CD4-positive, alpha-beta T cell (primary cell): ENCODE measurements around the gene LGALS13. TPM values are rescaled to one million over a fixed set of nuclear protein-coding genes. Genes with fewer than 3 reads are reported as not detected.

ENCODE experiments used
- ATAC-seq: fragments of 200-7000 bp; cut with Tn5 transposase; one replicate; pipeline ENCODE4 v1.10.0; 2022; ENCODE audit warnings: mild to moderate bottlenecking; ENCODE audit not compliant: poor library complexity
- CTCF ChIA-PET: fragments of 350-600 bp; sonication (Branson Sonifier 250); formaldehyde crosslinking; loops from one replicate; lab custom pipeline; 2021; ENCODE audit warnings: antibody characterized with exemption, inconsistent platforms; lab: Charles Lee
- POLR2A ChIA-PET: fragments of 350-600 bp; sonication (Branson Sonifier 250); formaldehyde crosslinking; loops from one replicate; lab custom pipeline; 2021; ENCODE audit warnings: antibody characterized with exemption, inconsistent platforms; lab: Charles Lee
- DNase-seq, 14 experiments: peaks; one replicate each; pipeline ENCODE4 v3.0.0-alpha.2; 2013 to 2020; ENCODE audit warnings: mixed read lengths in 2 of 14
- H3K27ac ChIP-seq, 2 donors: one replicate each; pipeline versions ENCODE4 v1.5.1 to v1.7.0; 2013; ENCODE audit warnings: low read length in 2 of 2, low read depth in 1 of 2, mild to moderate bottlenecking in 1 of 2
- H3K27me3 ChIP-seq, 2 experiments: 1 replicate in 1 of 2; 2 replicates in 1 of 2; pipeline versions ENCODE4 v1.6.1 to v1.7.0; 2013; ENCODE audit warnings: low read length in 2 of 2, control low read depth in 1 of 2, mild to moderate bottlenecking in 1 of 2, moderate library complexity in 1 of 2; ENCODE audit not compliant: insufficient read depth in 2 of 2, control insufficient read depth in 1 of 2
- H3K36me3 ChIP-seq: one replicate; pipeline ENCODE4 v1.6.1; 2013; ENCODE audit warnings: low read length, control low read depth; ENCODE audit not compliant: insufficient read depth
- H3K4me1 ChIP-seq: one replicate; pipeline ENCODE4 v1.6.1; 2013; ENCODE audit warnings: low read length, control low read depth; ENCODE audit not compliant: insufficient read depth
- H3K4me3 ChIP-seq: one replicate; pipeline ENCODE4 v1.5.1; 2013; ENCODE audit warnings: mild to moderate bottlenecking, low read length, moderate library complexity
- H3K9me3 ChIP-seq, 2 experiments: 1 replicate in 1 of 2; 2 replicates in 1 of 2; pipeline versions ENCODE4 v1.6.1 to v1.7.0; 2013; ENCODE audit warnings: low read length in 2 of 2, mild to moderate bottlenecking in 2 of 2, control low read depth in 1 of 2, moderate library complexity in 1 of 2; ENCODE audit not compliant: control insufficient read depth in 1 of 2, insufficient read depth in 1 of 2
- H3K27ac Mint-ChIP-seq: one replicate; pipeline ENCODE4 v1.8.0; 2020; ENCODE audit warnings: mixed read lengths
- H3K27me3 Mint-ChIP-seq: one replicate; pipeline ENCODE4 v1.8.0; 2021; ENCODE audit warnings: mixed read lengths
- H3K36me3 Mint-ChIP-seq: one replicate; pipeline ENCODE4 v1.8.0; 2021; ENCODE audit warnings: low read depth, mixed read lengths
- H3K4me1 Mint-ChIP-seq: one replicate; pipeline ENCODE4 v1.8.0; 2021; ENCODE audit warnings: low read depth, mixed read lengths
- H3K4me3 Mint-ChIP-seq: one replicate; pipeline ENCODE4 v1.8.0; 2020; ENCODE audit warnings: mild to moderate bottlenecking, mixed read lengths
- H3K9me3 Mint-ChIP-seq: one replicate; pipeline ENCODE4 v1.8.0; 2020; ENCODE audit warnings: mixed read lengths
- intact Hi-C, 2 experiments: fragments of 100-400 bp; cut with DNase I in 1 of 2; cut with micrococcal nuclease in 1 of 2; formaldehyde crosslinking; loops; one replicate each; pipeline versions ENCODE4 v1.15.1 to v1.9.0; 2023 to 2025; cut with DNase I, micrococcal nuclease
- total RNA-seq, 174 experiments: library from RNA in 2 of 174; stranded (reverse) in 2 of 174; gene quantifications; one replicate each; pipeline ENCODE4 v1.2.3 and lab custom pipeline; 2021 to 2026
- TF ChIP-seq, protein P1 (sequence below): fragments of 200-600 bp; IDR thresholded peaks from one replicate; pipeline ENCODE4 v1.8.0; 2022; ENCODE audit warnings: antibody characterized with exemption, mild to moderate bottlenecking

LGALS13 gene
- total RNA-seq, 2 experiments from 2014 or later: not detected

- CTCF ChIA-PET: no interaction called here
Measured at GRCh38 chr19:39647918-39648317, 45.6 kb downstream of the LGALS13 start.

GRCh38 chr19:39655613-39656012 lies 53.3 kb downstream of the LGALS13 start, which contains the start of gene LGALS16:
TSS of gene LGALS16 (plus strand) at chr19:39655913. CDS start at chr19:39655962, 49 bp downstream.
- no peak for ATAC-seq
- intact Hi-C loops: no loop called here

More at GRCh38 chr19:39647918-39648317, 45.6 kb downstream of the LGALS13 start:
- Mint-ChIP-seq H3K9me3 (no peaks in the 10 kb centered on the region), H3K4me3 (no peak overlapping the region), H3K27ac (no peak overlapping the region), H3K36me3 (no peaks in the 10 kb centered on the region), H3K27me3 (peaks cover 87% of the 10 kb centered on the region), H3K4me1 (no peaks in the 10 kb centered on the region)
- POLR2A ChIA-PET: no interaction called here
- TF ChIP-seq, protein P1, sequence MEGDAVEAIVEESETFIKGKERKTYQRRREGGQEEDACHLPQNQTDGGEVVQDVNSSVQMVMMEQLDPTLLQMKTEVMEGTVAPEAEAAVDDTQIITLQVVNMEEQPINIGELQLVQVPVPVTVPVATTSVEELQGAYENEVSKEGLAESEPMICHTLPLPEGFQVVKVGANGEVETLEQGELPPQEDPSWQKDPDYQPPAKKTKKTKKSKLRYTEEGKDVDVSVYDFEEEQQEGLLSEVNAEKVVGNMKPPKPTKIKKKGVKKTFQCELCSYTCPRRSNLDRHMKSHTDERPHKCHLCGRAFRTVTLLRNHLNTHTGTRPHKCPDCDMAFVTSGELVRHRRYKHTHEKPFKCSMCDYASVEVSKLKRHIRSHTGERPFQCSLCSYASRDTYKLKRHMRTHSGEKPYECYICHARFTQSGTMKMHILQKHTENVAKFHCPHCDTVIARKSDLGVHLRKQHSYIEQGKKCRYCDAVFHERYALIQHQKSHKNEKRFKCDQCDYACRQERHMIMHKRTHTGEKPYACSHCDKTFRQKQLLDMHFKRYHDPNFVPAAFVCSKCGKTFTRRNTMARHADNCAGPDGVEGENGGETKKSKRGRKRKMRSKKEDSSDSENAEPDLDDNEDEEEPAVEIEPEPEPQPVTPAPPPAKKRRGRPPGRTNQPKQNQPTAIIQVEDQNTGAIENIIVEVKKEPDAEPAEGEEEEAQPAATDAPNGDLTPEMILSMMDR: no peak
- intact Hi-C loops: no loop called here
- no peaks in the 10 kb centered on the region for H3K36me3 ChIP-seq
- H3K4me1 ChIP-seq: no peaks in the 10 kb centered on the region
- peaks cover 4 to 17% of the 10 kb centered on the region in 2 experiments for H3K27me3 ChIP-seq
- H3K4me3 ChIP-seq: no peak overlapping the region
- ATAC-seq (no peak), DNase-seq (no peak)
- H3K27ac ChIP-seq: no peak overlapping the region
- H3K9me3 ChIP-seq: peaks cover 0 to 6% of the 10 kb centered on the region in 2 experiments

More at GRCh38 chr19:39655613-39656012, 53.3 kb downstream of the LGALS13 start, which contains the start of gene LGALS16:
- no peaks in the 10 kb centered on the region for H3K4me1 Mint-ChIP-seq
- ChIA-PET POLR2A (no interaction called here), CTCF (no interaction called here)
- H3K9me3 Mint-ChIP-seq: no peaks in the 10 kb centered on the region
- Histone ChIP-seq H3K27ac (no peak within 1 kb of the TSS), H3K9me3 (no peaks in the 10 kb centered on the region), H3K36me3 (no peaks in the 10 kb centered on the region), H3K27me3 (no peaks in the 10 kb centered on the region), H3K4me3 (no peak within 1 kb of the TSS), H3K4me1 (no peaks in the 10 kb centered on the region)
- TF ChIP-seq, protein P1: no peak
- H3K4me3 Mint-ChIP-seq: no peak within 1 kb of the TSS
- DNase-seq: no peak
- H3K36me3 Mint-ChIP-seq: no peaks in the 10 kb centered on the region
- peaks cover 67% of the 10 kb centered on the region for H3K27me3 Mint-ChIP-seq
- no peak within 1 kb of the TSS for H3K27ac Mint-ChIP-seq

Other genes with a start within 250 kb of the LGALS13 start
- 100 to 1,000 TPM in 1 of 2 experiments, 10 to 100 TPM in 1; 99.6 to 101 TPM for gene PAF1, start 211.4 kb upstream of the LGALS13 start, total RNA-seq
- gene MED29, start 211.1 kb upstream of the LGALS13 start, total RNA-seq: 10 to 100 TPM; 45.0 to 46.1 TPM
- gene ZFP36, start 195.7 kb upstream of the LGALS13 start, total RNA-seq: 1,000 to 10,000 TPM; 1,278 to 1,362 TPM
- 10 to 100 TPM; 80.6 to 81.4 TPM for gene PLEKHG2, start 189.9 kb upstream of the LGALS13 start, total RNA-seq
- gene RPS16, start 166.6 kb upstream of the LGALS13 start, total RNA-seq: 1,000 to 10,000 TPM; 4,625 to 4,839 TPM
- gene SUPT5H, start 156.9 kb upstream of the LGALS13 start, total RNA-seq: 100 to 1,000 TPM; 322 to 333 TPM
- 10 to 100 TPM; 38.3 to 43.4 TPM for gene TIMM50, start 121.7 kb upstream of the LGALS13 start, total RNA-seq
- gene DLL3, start 103.6 kb upstream of the LGALS13 start, total RNA-seq: not detected
- gene SELENOV, start 87.4 kb upstream of the LGALS13 start, total RNA-seq: not detected
- gene EID2B, start 69.7 kb upstream of the LGALS13 start, total RNA-seq: 1 to 10 TPM; 5.0 to 5.1 TPM
- gene EID2, start 62.4 kb upstream of the LGALS13 start, total RNA-seq: 10 to 100 TPM; 17.2 to 18.1 TPM
- not detected for gene LGALS16, start 53.4 kb downstream of the LGALS13 start, total RNA-seq
- not detected for gene LGALS14, start 102.0 kb downstream of the LGALS13 start, total RNA-seq
- not detected for gene CLC, start 135.5 kb downstream of the LGALS13 start, total RNA-seq
- gene LEUTX, start 176.3 kb downstream of the LGALS13 start, total RNA-seq: not detected
- 10 to 100 TPM; 18.9 to 19.4 TPM for gene DYRK1B, start 231.6 kb downstream of the LGALS13 start, total RNA-seq
- gene FBL, start 243.9 kb downstream of the LGALS13 start, total RNA-seq: 100 to 1,000 TPM; 267 to 287 TPM